GM19328 (cell line): Measurements from ENCODE around the gene TACSTD2.
"Not testable (repeated sequence)": the region's sequence is repeated elsewhere in the genome, so short reads cannot be mapped to it uniquely, and the experiment has no call there.

Experiments
- ATAC-seq: cut with Tn5 transposase; IDR thresholded peaks from one replicate; pipeline ENCODE4 v1.9.1; 2021; ENCODE audit warnings: mild to moderate bottlenecking, moderate library complexity; ENCODE audit not compliant: unreplicated experiment

TACSTD2 gene

GRCh38 chr1:58576727-58577653, at the start of gene TACSTD2:
TACSTD2 (minus strand) TSS chr1:58577252; CDS start chr1:58577156, 96 bp downstream.
- no peak for ATAC-seq

- ATAC-seq: no peak
Observed at GRCh38 chr1:58626293-58626692, 49.2 kb upstream of the TACSTD2 start.

- not testable (repeated sequence) for ATAC-seq
Observed at GRCh38 chr1:58623259-58623658, 46.2 kb upstream of the TACSTD2 start.

- no peak for ATAC-seq
Observed at GRCh38 chr1:58622571-58622970, 45.5 kb upstream of the TACSTD2 start.

GRCh38 chr1:58621391-58621790, 44.3 kb upstream of the TACSTD2 start:
- no peak for ATAC-seq

GRCh38 chr1:58620926-58621325, 43.9 kb upstream of the TACSTD2 start:
- ATAC-seq: no peak

GRCh38 chr1:58620259-58620658, 43.2 kb upstream of the TACSTD2 start:
- ATAC-seq: no peak

- ATAC-seq: no peak
Observed at GRCh38 chr1:58619286-58620054, 42.4 kb upstream of the TACSTD2 start.

GRCh38 chr1:58618303-58618702, 41.3 kb upstream of the TACSTD2 start:
- ATAC-seq: no peak

GRCh38 chr1:58611861-58612385, 34.9 kb upstream of the TACSTD2 start:
- no peak for ATAC-seq

GRCh38 chr1:58608945-58609344, 31.9 kb upstream of the TACSTD2 start:
- ATAC-seq: no peak

- ATAC-seq: no peak
Observed at GRCh38 chr1:58608297-58608696, 31.2 kb upstream of the TACSTD2 start.

GRCh38 chr1:58607391-58607790, 30.3 kb upstream of the TACSTD2 start:
- ATAC-seq: no peak

GRCh38 chr1:58601921-58602320, 24.9 kb upstream of the TACSTD2 start:
- ATAC-seq: not testable (repeated sequence)

- ATAC-seq: no peak
Observed at GRCh38 chr1:58597996-58598395, 20.9 kb upstream of the TACSTD2 start.

- no peak for ATAC-seq
Observed at GRCh38 chr1:58597076-58597475, 20.0 kb upstream of the TACSTD2 start.

GRCh38 chr1:58596631-58597052, 19.6 kb upstream of the TACSTD2 start:
- ATAC-seq: no peak

GRCh38 chr1:58594546-58594945, 17.5 kb upstream of the TACSTD2 start:
- no peak for ATAC-seq

- no peak for ATAC-seq
Observed at GRCh38 chr1:58592522-58593134, 15.6 kb upstream of the TACSTD2 start.

GRCh38 chr1:58591806-58592205, 14.8 kb upstream of the TACSTD2 start:
- ATAC-seq: no peak

- no peak for ATAC-seq
Observed at GRCh38 chr1:58590019-58590418, 13.0 kb upstream of the TACSTD2 start.
